ENCODE results near the gene DNAH9.

- TF ChIP-seq CTCF (IDR thresholded peaks at IDR 0.05): no peak
- no peak for TF ChIP-seq EZH2 (IDR thresholded peaks at IDR 0.05; ENCODE audit: borderline replicate concordance, insufficient read depth, low read depth, low read length, poor library complexity, severe bottlenecking)
These were observed 20.7 kb downstream of the DNAH9 start for GRCh38 chr17:11618861-11619566.
